Tibial nerve (tissue), 4 donors: ENCODE measurements around the gene CAMK2G. TPM values are rescaled to one million over a fixed set of nuclear protein-coding genes. Genes with fewer than 3 reads are reported as not detected.
"Not testable (repeated sequence)": the region's sequence is repeated elsewhere in the genome, so short reads cannot be mapped to it uniquely, and the experiment has no call there.

Source experiments
- DNase-seq, 2 donors: peaks; one replicate each; pipeline ENCODE4 v3.0.0-alpha.2; 2019; ENCODE audit warnings: low spot score in 2 of 2
- H3K27ac ChIP-seq, 4 donors: fragments of 200-600 bp; sonication (generic) in 3 of 4; one replicate each; pipeline ENCODE4 v1.5.1; 2017 to 2019; ENCODE audit warnings: mild to moderate bottlenecking in 1 of 4
- H3K27me3 ChIP-seq, 2 donors: fragments of 200-600 bp; sonication (generic) in 1 of 2; one replicate each; pipeline versions ENCODE4 v1.5.1 to v1.6.0; 2017 to 2019
- H3K36me3 ChIP-seq, 3 donors: fragments of 200-600 bp; sonication (generic); one replicate each; pipeline ENCODE4 v1.5.1; 2018 to 2019
- H3K4me1 ChIP-seq, 4 donors: fragments of 200-600 bp; sonication (generic) in 3 of 4; one replicate each; pipeline ENCODE4 v1.5.1; 2017 to 2019
- H3K4me3 ChIP-seq, 4 donors: fragments of 200-600 bp; sonication (generic) in 3 of 4; one replicate each; pipeline ENCODE4 v1.5.1; 2017 to 2019; ENCODE audit warnings: mild to moderate bottlenecking in 1 of 4, moderate library complexity in 1 of 4
- H3K9me3 ChIP-seq, 4 donors: fragments of 200-600 bp; sonication (generic) in 3 of 4; one replicate each; pipeline ENCODE4 v1.5.1; 2017 to 2019
- EP300 ChIP-seq, 2 donors: sonication (generic); formaldehyde crosslinking; IDR thresholded peaks; one replicate each; pipeline ENCODE4 v1.6.1; 2017; ENCODE audit warnings: antibody characterized with exemption in 2 of 2, mild to moderate bottlenecking in 1 of 2
- POLR2A ChIP-seq, 2 donors: fragments of 450-650 bp; IDR thresholded peaks; one replicate each; pipeline ENCODE4 v1.6.1; 2017; ENCODE audit warnings: antibody characterized with exemption in 2 of 2, mild to moderate bottlenecking in 2 of 2, moderate library complexity in 2 of 2
- WGBS, 2 donors: methylation state at CpG; one replicate each; pipeline ENCODE4 v1.1.5; 2018; 5-methylcytosine and 5-hydroxymethylcytosine counted together
- total RNA-seq, 4 donors: library from RNA; depleted of rRNA; stranded (reverse); fragments of >200 nt; gene quantifications; one replicate each; pipeline ENCODE4 v1.1.0, GENCODE V29; 2016
- TF ChIP-seq, protein P1 (sequence below), 5 experiments: fragments of 200-600 bp in 3 of 5; fragments of 450-650 bp in 2 of 5; sonication (generic) in 3 of 5; IDR thresholded peaks; one replicate each; pipeline ENCODE4 v1.5.1; 2016 to 2019; ENCODE audit warnings: antibody characterized with exemption in 5 of 5, mild to moderate bottlenecking in 3 of 5, moderate library complexity in 2 of 5

The CAMK2G gene
- total RNA-seq, 4 donors from 2014 or later: 26.4 to 43.5 (median 35.1) TPM

DNA sequence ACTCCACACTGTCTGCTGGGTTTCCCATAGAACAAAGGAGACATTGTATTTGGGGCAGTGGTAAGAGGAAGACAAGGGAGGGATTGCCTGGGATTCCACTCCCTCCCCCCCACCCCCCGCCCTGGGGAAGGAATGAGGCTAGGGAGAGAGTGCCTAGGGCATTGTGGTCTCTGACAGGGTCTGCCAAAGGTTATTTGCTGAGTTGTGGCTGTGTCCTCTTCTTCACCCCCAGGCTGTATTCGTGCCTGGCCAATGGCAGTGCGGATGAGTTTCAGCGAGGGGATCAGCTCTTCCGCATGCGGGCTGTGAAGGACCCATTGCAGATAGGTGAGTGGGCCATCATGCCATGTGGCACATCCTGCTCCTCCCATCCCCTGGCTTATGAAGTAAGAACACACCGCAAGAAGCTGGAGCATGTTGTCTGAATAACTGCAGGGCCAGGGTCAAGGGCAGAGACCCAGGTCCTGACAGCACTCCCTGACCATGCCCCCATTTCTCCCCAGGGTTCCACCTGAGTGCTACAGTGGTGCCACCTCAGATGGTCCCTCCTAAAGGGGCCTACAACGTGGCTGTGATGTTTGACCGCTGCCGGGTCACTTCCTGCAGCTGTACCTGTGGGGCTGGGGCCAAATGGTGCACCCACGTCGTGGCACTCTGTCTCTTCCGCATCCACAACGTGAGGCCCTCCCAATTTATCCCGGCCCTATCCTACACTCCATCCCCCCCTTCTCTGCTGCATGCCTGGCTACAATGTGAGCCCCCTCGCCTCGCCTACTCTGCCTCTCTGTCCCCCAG lies 85.3 kb downstream of the CAMK2G start:
- TF ChIP-seq POLR2A (IDR thresholded peaks at IDR 0.05) (no peak), EP300 (IDR thresholded peaks at IDR 0.05) (no peak)
- TF ChIP-seq, protein P1, sequence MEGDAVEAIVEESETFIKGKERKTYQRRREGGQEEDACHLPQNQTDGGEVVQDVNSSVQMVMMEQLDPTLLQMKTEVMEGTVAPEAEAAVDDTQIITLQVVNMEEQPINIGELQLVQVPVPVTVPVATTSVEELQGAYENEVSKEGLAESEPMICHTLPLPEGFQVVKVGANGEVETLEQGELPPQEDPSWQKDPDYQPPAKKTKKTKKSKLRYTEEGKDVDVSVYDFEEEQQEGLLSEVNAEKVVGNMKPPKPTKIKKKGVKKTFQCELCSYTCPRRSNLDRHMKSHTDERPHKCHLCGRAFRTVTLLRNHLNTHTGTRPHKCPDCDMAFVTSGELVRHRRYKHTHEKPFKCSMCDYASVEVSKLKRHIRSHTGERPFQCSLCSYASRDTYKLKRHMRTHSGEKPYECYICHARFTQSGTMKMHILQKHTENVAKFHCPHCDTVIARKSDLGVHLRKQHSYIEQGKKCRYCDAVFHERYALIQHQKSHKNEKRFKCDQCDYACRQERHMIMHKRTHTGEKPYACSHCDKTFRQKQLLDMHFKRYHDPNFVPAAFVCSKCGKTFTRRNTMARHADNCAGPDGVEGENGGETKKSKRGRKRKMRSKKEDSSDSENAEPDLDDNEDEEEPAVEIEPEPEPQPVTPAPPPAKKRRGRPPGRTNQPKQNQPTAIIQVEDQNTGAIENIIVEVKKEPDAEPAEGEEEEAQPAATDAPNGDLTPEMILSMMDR (IDR thresholded peaks at IDR 0.05): no peak
- Histone ChIP-seq H3K4me1 (peaks cover 0 to 40% (median 20%) of the 10 kb centered on the region in 4 donors), H3K27ac (no peak overlapping the region), H3K4me3 (no peak overlapping the region), H3K36me3 (peaks cover 11 to 57% (median 33%) of the 10 kb centered on the region in 3 donors), H3K9me3 (no peaks in the 10 kb centered on the region), H3K27me3 (no peaks in the 10 kb centered on the region)
- WGBS, 2 donors: 61 to 64% methylated on average over 17 of the region's 17 CpGs
- DNase-seq: no peak

DNA sequence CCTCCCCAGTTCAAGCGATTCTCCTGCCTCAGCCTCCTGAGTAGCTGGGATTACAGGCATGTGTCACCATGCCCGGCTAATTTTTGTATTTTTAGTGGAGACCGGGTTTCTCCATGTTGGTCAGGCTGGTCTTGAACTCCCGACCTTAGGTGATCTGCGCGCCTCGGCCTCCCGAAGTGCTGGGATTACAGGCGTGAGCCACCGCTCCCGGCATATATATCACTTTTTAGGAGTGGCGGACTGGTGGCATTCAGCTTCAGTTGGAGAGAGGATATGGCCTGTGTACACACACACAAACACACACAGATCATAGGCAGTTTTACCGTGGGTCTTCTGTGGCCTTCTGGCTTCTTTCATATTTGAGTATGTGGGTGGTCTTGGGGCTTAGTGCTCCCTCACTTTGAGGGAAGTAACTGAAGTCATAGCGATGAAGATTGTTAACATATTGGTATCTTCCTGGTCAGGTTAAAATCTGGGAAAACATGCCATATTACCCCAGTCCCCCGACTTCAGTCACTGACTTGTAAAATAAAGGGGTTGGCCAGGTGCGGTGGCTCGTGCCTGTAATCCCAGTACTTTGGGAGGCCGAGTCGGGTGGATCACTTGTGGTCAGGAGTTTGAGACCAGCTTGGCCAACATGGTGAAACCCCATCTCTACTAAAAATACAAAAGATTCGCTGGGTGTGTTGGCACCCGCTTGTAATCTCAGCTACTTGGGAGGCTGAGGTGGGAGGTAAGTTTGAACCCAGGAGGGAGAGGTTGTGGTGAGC lies 87.1 kb downstream of the CAMK2G start:
- Histone ChIP-seq H3K36me3 (peaks cover 3 to 38% (median 19%) of the 10 kb centered on the region in 3 donors), H3K4me1 (peaks cover 0 to 56% (median 31%) of the 10 kb centered on the region in 4 donors), H3K4me3 (peak overlapping the region in 3 of 4 donors; percentile 72 to 91 (median 73))
- H3K27me3 ChIP-seq, H3K9me3 ChIP-seq, DNase-seq, H3K27ac ChIP-seq: not testable (repeated sequence)
- WGBS, 2 donors: 81 to 89% methylated on average over 21 of the region's 21 CpGs

DNA sequence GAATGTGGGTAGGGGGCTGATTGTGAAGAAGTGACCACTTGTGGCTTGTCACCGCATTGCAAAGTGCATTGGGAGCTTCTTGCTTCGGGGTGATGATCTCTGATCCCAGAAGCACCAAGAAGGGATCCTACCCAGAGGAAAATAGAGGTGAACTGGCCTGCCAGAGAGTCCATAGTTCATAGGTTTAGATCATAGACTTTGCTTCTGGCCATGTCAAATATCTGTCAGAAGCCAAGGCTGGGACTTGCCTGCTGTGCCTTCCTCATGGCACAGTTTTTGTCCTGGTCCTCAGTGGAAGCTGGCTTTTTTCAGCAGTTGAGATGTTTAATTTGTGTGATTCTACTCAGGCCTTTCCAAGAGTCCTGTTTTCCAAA lies 87.9 kb downstream of the CAMK2G start:
- Histone ChIP-seq H3K27ac (peak overlapping the region in 3 of 4 donors; percentile 80 to 95 (median 87)), H3K36me3 (peaks cover 0 to 31% (median 12%) of the 10 kb centered on the region in 3 donors), H3K9me3 (no peaks in the 10 kb centered on the region), H3K27me3 (no peaks in the 10 kb centered on the region), H3K4me1 (peaks cover 0 to 56% (median 31%) of the 10 kb centered on the region in 4 donors), H3K4me3 (peak overlapping the region; percentile 72 to 98 (median 82))
- TF ChIP-seq POLR2A (IDR thresholded peaks at IDR 0.05) (no peak), EP300 (IDR thresholded peaks at IDR 0.05) (no peak)
- TF ChIP-seq, protein P1 (IDR thresholded peaks at IDR 0.05): no peak
- WGBS, 2 donors: 0 to 4% methylated on average over 2 of the region's 2 CpGs
- no peak for DNase-seq

DNA sequence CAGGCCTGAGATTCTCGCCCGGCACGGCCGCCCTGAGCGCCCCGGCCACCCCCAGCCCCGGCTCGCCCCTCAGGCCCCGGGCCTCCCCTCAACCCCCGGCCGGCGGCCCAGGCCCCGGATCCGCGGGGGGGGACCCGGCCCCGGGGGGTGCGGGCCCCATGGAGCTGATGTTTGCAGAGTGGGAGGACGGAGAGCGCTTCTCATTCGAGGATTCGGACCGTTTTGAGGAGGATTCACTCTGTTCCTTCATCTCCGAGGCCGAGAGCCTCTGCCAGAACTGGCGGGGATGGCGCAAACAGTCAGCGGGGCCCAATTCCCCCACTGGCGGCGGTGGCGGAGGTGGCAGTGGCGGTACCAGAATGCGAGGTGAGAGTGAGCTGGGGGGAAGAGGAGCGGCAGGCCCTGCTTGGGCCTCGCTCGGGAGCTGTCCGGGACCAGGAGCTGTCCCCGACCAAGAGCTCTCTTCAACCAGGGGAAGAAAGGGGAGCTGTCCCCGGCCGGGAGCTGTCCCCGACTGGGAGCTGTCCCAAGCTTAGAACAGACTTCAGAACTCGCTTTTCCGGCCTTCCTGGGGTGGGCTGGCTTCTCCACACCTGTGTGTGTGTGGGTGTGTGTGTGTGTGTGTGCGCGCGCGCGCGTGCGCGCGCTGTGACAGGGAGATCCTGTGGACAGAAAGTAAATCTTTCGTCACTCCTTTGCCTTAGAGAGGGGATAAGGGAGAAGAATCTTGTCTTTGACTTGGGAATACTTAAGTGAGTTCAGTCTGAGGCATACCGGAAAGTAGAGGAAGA lies 88.4 kb downstream of the CAMK2G start:
- H3K4me3 ChIP-seq: peak overlapping the region; percentile 72 to 98 (median 82)
- H3K36me3 ChIP-seq: peaks cover 0 to 25% (median 6%) of the 10 kb centered on the region in 3 donors
- H3K4me1 ChIP-seq: peaks cover 0 to 61% (median 35%) of the 10 kb centered on the region in 4 donors
- no peaks in the 10 kb centered on the region for H3K27me3 ChIP-seq
- H3K27ac ChIP-seq: peak overlapping the region; percentile 80 to 95 (median 84)
- DNase-seq: no peak
- TF ChIP-seq, protein P1 (IDR thresholded peaks at IDR 0.05): no peak
- TF ChIP-seq POLR2A (IDR thresholded peaks at IDR 0.05) (no peak), EP300 (IDR thresholded peaks at IDR 0.05) (no peak)
- no peaks in the 10 kb centered on the region for H3K9me3 ChIP-seq
- WGBS, 2 donors: 0% methylated on average over 18 to 34 of the region's 54 CpGs

DNA sequence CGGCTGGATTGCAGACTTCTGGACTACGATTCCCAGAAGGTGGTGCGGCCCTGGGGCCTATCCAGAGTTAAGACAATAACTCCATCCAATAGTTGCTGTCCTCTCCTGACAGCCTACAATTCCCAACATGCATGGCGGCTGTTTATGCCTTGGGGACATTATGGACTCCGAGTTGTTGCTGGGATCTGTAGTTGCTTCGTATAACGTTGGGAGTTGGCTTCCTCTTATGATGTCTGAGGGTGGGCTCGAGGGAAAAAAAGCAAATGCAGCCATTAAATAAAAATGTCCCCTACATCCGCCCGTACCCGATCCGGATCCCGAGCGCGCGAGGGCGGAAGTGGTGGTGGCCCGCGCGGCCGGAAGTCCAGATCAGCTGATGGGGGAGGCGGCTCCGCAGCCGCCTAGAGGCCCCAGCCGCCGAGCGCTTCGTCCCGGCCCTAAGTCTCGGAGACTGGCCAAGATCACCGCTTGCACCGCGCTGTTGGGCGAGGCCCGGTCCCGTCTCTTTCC lies 89.1 kb downstream of the CAMK2G start, which contains the start of gene ZSWIM8:
TSS of gene ZSWIM8 (plus strand) at position 396 of the 510 bp plus-strand sequence. CDS start 273 bp downstream, outside the sequence.
- Histone ChIP-seq H3K4me3 (peak within 1 kb of the TSS; percentile 72 to 98 (median 82)), H3K27me3 (no peaks in the 10 kb centered on the region), H3K27ac (peak within 1 kb of the TSS; percentile 80 to 95 (median 84)), H3K4me1 (peaks cover 0 to 68% (median 42%) of the 10 kb centered on the region in 4 donors), H3K9me3 (no peaks in the 10 kb centered on the region), H3K36me3 (peaks cover 0 to 22% (median 0%) of the 10 kb centered on the region in 3 donors)
- TF ChIP-seq EP300 (IDR thresholded peaks at IDR 0.05) (peak; percentile 85 to 93), POLR2A (IDR thresholded peaks at IDR 0.05) (peak in 1 of 2 donors; percentile 64)
- TF ChIP-seq, protein P1 (IDR thresholded peaks at IDR 0.05): peak in 3 of 5 experiments; percentile 15 to 45 (median 25)
- DNase-seq: peak; percentile 77 to 91
- WGBS, 2 donors: 1% methylated on average over 28 to 30 of the region's 36 CpGs
